ENCODE data around the gene ADCY5. TPM values are rescaled to one million over a fixed set of nuclear protein-coding genes. Genes with fewer than 3 reads are reported as not detected.

Gene ADCY5
- total RNA-seq, 4 donors from 2014 or later = 119 to 251 (median 185) TPM

- Histone ChIP-seq H3K27ac (peak overlapping the region; percentile 4 to 90 (median 86)), H3K9me3 (no peaks in the 10 kb centered on the region), H3K4me3 (no peak overlapping the region), H3K27me3 (no peaks in the 10 kb centered on the region), H3K4me1 (peaks cover 8 to 100% (median 22%) of the 10 kb centered on the region in 3 donors), H3K36me3 (peaks cover 0 to 19% of the 10 kb centered on the region in 2 donors)
- TF ChIP-seq EP300 (IDR thresholded peaks at IDR 0.05) (no peak), POLR2A (IDR thresholded peaks at IDR 0.05) (no peak), POLR2AphosphoS5 (IDR thresholded peaks at IDR 0.05) (no peak)
- TF ChIP-seq, protein P1, sequence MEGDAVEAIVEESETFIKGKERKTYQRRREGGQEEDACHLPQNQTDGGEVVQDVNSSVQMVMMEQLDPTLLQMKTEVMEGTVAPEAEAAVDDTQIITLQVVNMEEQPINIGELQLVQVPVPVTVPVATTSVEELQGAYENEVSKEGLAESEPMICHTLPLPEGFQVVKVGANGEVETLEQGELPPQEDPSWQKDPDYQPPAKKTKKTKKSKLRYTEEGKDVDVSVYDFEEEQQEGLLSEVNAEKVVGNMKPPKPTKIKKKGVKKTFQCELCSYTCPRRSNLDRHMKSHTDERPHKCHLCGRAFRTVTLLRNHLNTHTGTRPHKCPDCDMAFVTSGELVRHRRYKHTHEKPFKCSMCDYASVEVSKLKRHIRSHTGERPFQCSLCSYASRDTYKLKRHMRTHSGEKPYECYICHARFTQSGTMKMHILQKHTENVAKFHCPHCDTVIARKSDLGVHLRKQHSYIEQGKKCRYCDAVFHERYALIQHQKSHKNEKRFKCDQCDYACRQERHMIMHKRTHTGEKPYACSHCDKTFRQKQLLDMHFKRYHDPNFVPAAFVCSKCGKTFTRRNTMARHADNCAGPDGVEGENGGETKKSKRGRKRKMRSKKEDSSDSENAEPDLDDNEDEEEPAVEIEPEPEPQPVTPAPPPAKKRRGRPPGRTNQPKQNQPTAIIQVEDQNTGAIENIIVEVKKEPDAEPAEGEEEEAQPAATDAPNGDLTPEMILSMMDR (IDR thresholded peaks at IDR 0.05) = no peak
- WGBS, 2 donors (ENCODE audit: low coverage in 1 of 2) = 36 to 56% methylated on average over 5 to 7 of the region's 14 CpGs
- no peak for ATAC-seq
Measured at GRCh38 chr3:123335007-123335670, 113.8 kb downstream of the ADCY5 start.

DNA sequence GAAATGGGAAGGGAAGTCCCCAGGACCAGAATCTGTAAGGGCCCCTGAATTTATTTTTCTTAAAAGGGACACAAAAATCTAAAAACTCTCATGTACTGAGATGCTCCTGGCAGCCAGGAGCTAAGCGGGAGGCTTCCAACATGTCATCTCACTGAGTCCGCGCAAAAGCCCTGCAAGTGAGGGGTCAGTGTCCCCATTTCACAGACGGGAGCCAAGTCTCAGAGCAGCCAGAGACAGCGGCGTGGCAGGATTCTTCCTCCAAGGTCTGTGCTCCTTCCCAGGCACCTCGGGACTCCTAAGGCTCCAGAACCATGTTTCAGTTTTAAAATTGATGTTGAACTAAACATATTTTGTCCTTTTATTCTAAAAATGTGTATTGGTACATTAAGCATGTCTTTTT, 114.8 kb downstream of the ADCY5 start:
- TF ChIP-seq EP300 (IDR thresholded peaks at IDR 0.05) (no peak), POLR2A (IDR thresholded peaks at IDR 0.05) (no peak), POLR2AphosphoS5 (IDR thresholded peaks at IDR 0.05) (no peak)
- TF ChIP-seq, protein P1 (IDR thresholded peaks at IDR 0.05) = no peak
- peaks cover 0 to 19% of the 10 kb centered on the region in 2 donors for H3K36me3 ChIP-seq
- WGBS, 2 donors (ENCODE audit: low coverage in 1 of 2) = 65 to 70% methylated on average over 3 to 6 of the region's 7 CpGs
- H3K4me3 ChIP-seq = no peak overlapping the region
- no peaks in the 10 kb centered on the region for H3K9me3 ChIP-seq
- no peak for ATAC-seq
- no peaks in the 10 kb centered on the region for H3K27me3 ChIP-seq
- H3K27ac ChIP-seq = peak overlapping the region; percentile 60 to 90 (median 86)
- H3K4me1 ChIP-seq = peaks cover 10 to 100% (median 23%) of the 10 kb centered on the region in 3 donors

DNA sequence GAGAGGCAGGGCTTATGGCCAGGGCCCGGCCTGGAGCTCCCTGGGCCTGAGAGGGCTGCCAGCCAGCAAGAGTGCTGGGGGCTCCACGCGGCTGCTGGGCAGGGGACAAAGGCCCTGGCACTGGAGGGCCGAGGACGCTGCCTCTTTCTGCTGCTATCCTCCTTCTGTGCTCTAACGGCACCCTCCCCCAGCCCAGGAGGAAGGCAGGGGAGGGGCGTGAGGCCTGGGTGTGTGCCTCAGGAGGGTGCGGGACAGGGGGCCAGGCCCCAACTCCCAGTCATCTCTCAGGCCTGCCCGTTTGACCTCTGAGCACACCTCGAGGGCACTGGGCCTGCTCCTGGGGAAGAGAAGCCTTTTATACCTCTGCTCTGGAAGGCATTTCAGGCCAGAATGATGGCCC, 115.5 kb downstream of the ADCY5 start:
- peak overlapping the region; percentile 60 to 90 (median 86) for H3K27ac ChIP-seq
- peaks cover 0 to 22% of the 10 kb centered on the region in 2 donors for H3K36me3 ChIP-seq
- no peaks in the 10 kb centered on the region for H3K9me3 ChIP-seq
- H3K4me1 ChIP-seq = peaks cover 10 to 100% (median 24%) of the 10 kb centered on the region in 3 donors
- 80% methylated on average over 1 of the region's 10 CpGs; no CpG with 5 or more reads in 1 of the 2 donors for WGBS, 2 donors (ENCODE audit: low coverage in 1 of 2)
- ATAC-seq = no peak
- TF ChIP-seq POLR2AphosphoS5 (IDR thresholded peaks at IDR 0.05) = no peak
- TF ChIP-seq, protein P1 (IDR thresholded peaks at IDR 0.05) = no peak
- TF ChIP-seq POLR2A (IDR thresholded peaks at IDR 0.05) = no peak
- no peak overlapping the region for H3K4me3 ChIP-seq
- H3K27me3 ChIP-seq = no peaks in the 10 kb centered on the region

DNA sequence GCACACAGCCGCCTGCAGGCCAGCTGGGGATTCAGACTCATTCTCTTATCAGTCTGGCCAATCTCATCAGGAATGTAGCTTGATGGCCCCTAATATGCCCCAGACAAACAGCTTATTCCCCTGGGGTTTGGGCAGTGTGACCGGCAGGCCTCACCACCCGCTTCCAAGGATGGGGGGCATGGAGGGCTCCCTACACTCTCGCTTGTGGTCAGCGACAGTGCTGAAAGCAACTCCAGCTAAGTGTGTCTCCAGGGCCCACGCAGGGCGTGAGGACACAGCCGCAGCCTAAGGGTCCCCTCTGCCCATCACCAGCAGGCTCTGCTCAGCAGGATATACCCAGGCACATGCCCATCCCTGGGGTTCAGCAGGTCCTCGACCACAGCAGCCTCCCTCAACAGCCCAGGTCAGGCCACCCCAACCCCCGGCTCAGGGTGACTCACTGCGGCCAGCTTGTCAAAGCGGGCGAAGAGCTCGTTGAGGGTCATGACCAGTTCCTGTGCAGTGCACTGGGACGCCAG, 116.7 kb downstream of the ADCY5 start:
- H3K4me1 ChIP-seq = peaks cover 10 to 100% (median 24%) of the 10 kb centered on the region in 3 donors
- H3K27ac ChIP-seq = peak overlapping the region; percentile 60 to 90 (median 86)
- peaks cover 0 to 22% of the 10 kb centered on the region in 2 donors for H3K36me3 ChIP-seq
- no peak for ATAC-seq
- H3K27me3 ChIP-seq = no peaks in the 10 kb centered on the region
- no peaks in the 10 kb centered on the region for H3K9me3 ChIP-seq
- H3K4me3 ChIP-seq = no peak overlapping the region
- TF ChIP-seq POLR2A (IDR thresholded peaks at IDR 0.05) (no peak), POLR2AphosphoS5 (IDR thresholded peaks at IDR 0.05) (peak; percentile 25)
- 52 to 64% methylated on average over 5 of the region's 15 CpGs for WGBS, 2 donors (ENCODE audit: low coverage in 1 of 2)

DNA sequence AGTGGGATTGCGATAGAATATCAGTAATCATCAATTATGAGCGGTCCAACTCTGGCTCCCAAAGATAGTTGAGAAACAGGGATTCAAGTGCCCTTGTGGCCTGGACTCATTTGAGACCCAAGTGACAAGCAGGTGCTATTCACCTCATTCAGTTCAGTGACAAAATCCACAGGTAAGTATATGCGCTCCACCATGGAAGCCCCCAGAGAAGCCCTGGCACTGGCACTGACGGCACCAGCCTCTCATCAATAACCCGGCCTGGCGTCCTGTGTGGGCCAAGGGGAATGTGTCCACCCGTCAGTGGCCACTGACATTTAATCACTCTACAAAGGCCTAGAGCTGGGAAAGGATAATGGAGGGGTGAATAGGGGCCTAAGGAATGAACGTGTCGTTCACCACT, 117.2 kb downstream of the ADCY5 start:
- peaks cover 10 to 100% (median 24%) of the 10 kb centered on the region in 3 donors for H3K4me1 ChIP-seq
- no peaks in the 10 kb centered on the region for H3K9me3 ChIP-seq
- TF ChIP-seq, protein P1 (IDR thresholded peaks at IDR 0.05) = no peak
- TF ChIP-seq POLR2A (IDR thresholded peaks at IDR 0.05) (no peak), POLR2AphosphoS5 (IDR thresholded peaks at IDR 0.05) (no peak), EP300 (IDR thresholded peaks at IDR 0.05) (no peak)
- H3K4me3 ChIP-seq = no peak overlapping the region
- H3K27ac ChIP-seq = peak overlapping the region; percentile 60 to 90 (median 86)
- peaks cover 0 to 20% of the 10 kb centered on the region in 2 donors for H3K36me3 ChIP-seq
- H3K27me3 ChIP-seq = no peaks in the 10 kb centered on the region
- no peak for ATAC-seq
- WGBS, 2 donors (ENCODE audit: low coverage in 1 of 2) = 0 to 77% methylated on average over 2 to 8 of the region's 9 CpGs
